NB4 (cell line): Measurements from ENCODE around the gene GLCE.

ENCODE experiments used
- CTCF ChIP-seq: IDR thresholded peaks from one replicate; pipeline ENCODE4 v1.5.1; 2012; ENCODE audit warnings: low read depth, low read length
- MAX ChIP-seq: IDR thresholded peaks from 2 replicates; pipeline ENCODE4 v1.6.1; 2011; ENCODE audit warnings: low read depth, low read length
- MYC ChIP-seq: IDR thresholded peaks from 2 replicates; pipeline ENCODE4 v1.6.1; 2011; ENCODE audit warnings: low read depth, low read length
- POLR2A ChIP-seq: IDR thresholded peaks from 2 replicates; pipeline ENCODE4 v1.6.1; 2011; ENCODE audit warnings: mild to moderate bottlenecking; ENCODE audit not compliant: insufficient read length; ENCODE audit errors: extremely low read depth

GRCh38 chr15:69298697-69299441 lies 138.4 kb downstream of the GLCE start, which contains the start of gene PAQR5:
- no peak for TF ChIP-seq POLR2A
- no peak for TF ChIP-seq CTCF
- no peak for TF ChIP-seq MAX
- TF ChIP-seq MYC: no peak
